ENCODE data around the gene CDH2.

DNA sequence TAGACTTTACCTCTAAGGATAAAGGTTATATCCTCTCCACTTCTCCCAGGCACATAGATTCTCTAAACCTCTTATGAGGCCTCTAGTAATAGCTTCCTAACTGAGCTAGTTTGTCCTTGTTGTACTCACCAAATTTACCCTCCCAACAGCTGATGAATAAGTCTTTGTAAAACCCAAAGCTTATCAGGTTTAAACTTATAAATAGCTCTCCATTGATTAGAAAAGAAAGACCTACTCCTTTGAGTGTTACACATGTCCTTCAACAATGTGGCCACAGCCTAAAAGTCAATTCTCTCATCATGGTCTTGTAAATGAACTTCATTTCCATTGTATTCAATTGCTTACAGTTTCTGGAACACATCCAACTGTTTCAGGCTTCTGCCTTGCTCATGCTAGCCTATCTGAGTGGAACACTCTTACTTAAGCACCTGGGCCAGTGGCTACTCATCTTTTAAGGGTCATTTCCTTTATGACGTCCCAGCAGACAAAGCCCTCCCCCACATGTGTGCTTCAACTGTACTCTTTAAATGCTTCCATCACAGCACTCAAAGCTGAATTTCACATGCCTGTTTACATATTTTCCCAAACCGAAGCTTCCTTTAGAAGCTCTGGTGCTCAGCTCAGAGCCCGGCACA, 131.6 kb downstream of the CDH2 start:
- TF ChIP-seq CTCF (IDR thresholded peaks at IDR 0.05), result no peak
- no peak for TF ChIP-seq POLR2A (IDR thresholded peaks at IDR 0.05)

All from ovary (tissue), 3 donors.